Embryonic facial prominence (tissue), 1 donor: ENCODE results near the gene PEX14.

Experiments used
- DNase-seq: peaks from one replicate; pipeline ENCODE4 v3.0.0-alpha.2; 2016; ENCODE audit errors: extremely low spot score

PEX14 gene

DNA sequence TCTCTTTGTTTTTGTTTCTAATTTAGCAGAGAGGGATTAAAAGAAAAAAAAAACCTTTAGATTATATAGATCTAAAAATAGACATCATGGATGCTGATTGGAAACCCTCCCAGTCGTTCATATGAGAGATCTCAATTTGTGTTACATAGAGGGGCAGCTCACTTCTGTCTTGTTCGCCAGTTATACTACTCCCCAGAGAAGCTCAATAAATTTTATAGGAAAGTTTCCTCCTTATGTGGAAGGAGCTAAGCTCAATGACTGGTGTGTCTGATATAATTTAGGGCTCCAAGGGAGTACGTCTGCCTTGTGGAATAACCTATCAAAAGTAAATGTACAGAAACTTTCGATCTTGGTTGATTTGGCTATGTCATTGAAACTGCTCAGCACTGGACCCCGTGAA lies 117.6 kb downstream of the PEX14 start:
- DNase-seq: no peak

DNA sequence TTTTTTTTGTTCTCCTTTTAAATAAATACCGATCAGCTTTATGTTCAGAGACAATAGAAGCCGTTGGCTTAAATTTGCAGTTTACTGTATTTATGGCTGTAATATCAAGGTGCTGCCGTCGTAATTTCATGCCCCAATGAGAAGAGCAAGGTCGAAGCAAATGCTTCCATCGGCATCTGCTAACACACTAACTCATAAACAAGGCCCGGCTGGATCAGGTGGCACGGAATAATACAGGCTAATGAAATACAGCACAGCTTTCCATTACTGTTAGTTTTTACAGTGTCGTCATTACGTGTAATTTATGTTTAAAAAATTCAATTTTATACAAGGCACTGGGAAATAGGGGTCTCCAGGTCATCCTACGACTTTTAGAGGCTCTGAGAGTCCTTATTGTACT lies 119.0 kb downstream of the PEX14 start:
- no peak for DNase-seq

DNA sequence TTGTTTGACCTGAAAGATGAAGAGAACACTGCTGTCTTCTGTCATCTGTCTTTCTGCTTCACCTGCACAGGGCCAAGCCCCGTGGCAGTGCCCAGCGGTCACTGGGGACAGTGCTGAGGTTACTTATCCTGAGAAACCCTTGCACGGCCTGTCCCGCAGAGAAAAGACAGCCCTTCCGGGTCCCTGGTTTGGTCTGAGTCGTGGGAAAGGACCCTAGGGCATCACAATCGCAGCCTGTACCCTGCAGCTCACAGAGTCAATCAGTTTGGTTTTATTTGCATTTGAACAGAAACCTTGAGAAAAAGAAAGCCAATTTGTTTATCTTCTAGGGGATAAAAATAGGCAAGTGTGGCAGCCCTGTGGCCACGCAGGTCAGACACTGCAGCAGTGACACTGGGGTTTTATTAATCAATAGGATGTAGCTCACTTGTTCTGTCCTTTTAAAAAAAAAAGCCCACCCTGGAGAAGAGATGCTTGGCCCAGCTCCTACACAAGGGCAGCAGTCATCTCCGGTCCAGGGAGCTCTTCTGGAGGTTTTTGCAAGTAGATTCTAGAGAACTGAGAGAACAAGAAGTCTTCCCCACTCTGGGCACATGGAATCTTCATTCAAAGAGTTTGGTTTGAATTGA lies 120.0 kb downstream of the PEX14 start:
- no peak for DNase-seq

DNA sequence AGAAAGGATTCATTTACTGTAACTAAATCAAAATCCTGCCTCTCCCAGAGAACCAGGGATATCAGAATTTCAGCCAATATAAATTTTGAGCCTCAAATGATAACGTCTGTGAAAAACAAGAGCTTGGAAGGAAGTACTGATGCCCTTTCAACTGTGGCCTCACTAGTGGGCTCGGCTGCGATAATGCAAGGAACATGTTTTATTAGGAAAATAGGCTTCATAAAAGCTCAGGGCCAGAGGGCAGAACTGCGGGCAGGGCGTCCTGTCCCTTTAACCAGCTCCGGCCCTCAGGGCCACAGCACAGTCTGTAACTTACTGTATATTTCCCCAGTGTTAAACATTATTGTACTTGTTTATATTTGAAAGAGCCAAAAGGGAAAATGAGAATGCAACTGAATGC lies 122.0 kb downstream of the PEX14 start:
- no peak for DNase-seq

DNA sequence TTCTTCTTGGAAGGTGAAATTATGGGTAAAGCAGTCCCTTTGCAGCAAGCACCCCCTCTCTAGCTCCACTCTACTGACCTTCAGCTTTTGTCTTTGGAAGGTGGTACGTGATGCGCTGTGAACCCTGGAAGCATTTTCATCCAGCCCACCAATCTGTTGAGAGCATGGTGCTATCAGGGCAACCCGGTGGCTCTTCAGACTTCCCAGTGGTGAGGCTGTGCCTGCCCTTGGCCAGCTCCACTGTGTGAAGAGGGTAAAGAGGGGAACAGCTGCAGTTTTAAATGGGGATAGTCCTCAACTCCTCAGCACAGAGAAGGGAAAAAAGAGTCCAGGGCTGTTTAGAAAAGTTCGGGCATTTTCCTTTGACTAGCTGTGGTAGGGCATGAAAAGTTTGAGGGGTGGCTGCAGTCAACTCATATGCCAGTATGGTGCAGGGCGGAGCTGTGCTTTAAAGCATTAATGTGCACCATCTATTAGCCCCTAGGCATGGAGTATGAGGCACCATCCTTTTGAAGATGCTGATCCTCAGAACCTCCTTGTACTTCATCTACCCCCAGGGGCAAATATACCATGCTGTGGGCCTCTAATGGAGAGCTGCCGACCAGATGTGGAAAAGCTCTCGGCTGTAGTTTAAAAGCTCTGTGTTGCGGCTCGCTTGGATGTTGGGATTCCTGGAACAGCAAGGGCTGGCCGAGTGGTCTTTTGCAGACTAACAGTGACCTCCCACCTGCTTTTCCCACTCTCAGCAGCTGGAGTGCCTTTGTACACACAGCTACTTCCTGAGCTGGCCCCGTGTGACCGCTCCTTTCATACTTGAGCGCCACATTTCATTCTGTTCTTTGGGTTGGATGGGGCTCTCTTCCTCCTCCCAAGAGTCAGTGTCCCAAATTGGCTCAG lies 123.0 kb downstream of the PEX14 start:
- DNase-seq: no peak

DNA sequence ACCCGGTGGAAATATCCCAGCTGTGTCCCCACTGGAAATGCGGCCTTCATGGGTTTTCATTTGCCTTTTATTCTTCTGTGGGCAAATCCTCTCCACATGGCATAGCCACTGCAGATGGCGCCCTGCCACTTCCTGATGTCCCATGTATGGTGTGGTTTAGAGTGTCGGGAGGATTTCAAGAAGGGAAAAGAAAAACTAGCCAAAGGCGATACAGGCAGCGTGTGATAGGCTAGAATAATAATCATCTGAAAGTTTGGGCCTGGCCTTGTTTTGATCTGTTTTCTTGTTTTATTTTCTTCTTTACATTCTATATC lies 123.6 kb downstream of the PEX14 start:
- no peak for DNase-seq

DNA sequence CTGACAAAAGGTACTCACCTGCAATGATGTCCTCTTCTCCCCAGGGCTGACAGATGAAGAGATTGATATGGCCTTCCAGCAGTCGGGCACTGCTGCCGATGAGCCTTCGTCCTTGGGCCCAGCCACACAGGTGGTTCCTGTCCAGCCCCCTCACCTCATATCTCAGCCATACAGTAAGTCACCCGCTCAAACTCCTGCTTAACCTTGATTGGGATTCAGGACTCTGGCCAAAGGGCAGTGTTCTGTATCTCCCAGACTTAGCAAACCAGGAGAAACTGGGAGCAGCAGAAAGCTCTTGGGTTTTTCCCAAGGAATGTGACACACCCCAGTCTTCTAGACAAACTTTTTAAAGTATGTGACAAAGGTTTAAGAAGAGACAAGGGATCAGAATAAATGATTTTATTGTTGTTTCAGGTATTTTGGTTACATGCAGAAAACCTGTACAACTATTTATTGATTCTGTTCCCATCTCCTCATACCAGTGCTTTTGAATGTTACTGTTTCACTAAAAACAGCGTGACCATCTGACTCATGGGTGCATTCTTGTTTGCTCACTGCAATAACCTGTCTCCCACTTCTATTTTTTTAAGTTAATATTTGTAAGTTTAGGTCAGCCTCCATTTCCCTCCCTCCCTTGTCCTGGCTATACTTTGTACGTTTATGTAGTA lies 124.6 kb downstream of the PEX14 start:
- DNase-seq: no peak

DNA sequence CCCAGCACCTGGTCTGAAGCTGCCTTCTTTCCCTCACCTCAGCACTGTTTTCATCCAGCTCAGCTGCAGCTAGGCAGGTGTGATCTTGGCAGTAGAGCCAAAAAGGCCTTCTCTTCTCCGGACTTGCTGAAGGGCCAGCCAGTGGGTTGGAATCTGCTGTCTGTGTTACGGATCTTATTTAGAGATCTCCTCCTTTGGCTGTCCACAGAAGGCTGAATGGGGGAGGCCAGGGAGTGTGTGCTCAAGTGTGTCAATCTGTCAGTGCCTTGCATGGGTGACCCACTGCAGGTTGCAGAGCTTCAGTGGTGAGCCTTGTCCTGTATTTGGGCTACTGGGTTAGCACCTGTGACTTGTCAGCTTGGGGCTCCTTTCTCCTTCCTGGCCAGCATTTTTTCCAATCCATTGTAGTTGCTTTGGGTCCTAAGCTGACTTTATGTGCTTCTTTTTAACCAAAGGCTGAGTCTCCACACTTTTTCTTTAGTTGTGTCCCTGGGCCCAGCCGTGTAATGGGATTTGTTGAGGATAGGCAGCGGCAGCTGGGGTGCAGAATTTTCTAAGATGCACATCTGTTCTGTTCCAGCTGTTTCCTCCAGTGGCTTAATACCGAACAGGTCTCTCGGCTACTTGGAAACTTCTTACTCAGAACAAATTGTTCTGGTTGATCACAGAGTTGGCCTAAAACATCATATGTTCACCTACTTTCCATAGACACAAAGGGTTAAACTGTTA lies 126.8 kb downstream of the PEX14 start:
- DNase-seq: no peak

DNA sequence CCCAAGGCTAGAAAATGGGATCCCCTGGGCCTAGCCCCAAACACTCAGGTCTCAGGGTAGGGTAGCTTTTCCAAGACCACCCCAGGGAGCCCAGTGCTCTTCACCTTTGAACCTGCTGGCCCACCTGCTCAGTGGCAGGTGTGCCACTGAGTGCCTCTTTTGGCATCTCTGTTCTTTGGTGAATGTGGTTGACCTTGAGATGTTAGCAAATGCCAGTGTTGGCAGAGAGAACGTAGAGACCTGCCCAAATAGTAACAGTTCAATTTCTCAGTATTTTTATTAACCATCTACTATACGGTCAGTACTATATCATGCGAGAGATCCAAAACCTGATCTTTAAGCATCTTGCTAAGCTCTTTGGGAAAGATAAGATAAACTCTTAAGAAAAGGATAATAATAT lies 128.2 kb downstream of the PEX14 start:
- DNase-seq: no peak

DNA sequence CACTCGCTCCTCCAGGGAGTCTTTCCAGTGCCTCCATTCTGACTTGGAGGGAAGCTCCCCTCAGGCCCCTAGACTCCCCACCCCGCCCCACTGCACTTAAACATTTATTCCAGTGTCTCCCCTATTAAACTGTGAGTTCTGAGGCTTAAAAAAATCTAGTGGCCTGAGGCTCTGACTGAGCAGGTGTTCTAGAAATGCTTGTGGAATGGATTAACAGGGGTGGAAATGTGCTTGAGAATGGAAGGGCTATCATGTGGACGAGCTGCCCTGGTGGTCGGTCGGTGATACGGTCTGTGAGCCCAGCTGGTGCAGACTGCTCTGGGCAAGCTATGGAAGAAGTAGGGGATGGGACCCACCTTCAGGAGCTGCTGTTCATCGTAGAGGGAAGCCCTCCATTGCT lies 130.2 kb downstream of the PEX14 start:
- no peak for DNase-seq

DNA sequence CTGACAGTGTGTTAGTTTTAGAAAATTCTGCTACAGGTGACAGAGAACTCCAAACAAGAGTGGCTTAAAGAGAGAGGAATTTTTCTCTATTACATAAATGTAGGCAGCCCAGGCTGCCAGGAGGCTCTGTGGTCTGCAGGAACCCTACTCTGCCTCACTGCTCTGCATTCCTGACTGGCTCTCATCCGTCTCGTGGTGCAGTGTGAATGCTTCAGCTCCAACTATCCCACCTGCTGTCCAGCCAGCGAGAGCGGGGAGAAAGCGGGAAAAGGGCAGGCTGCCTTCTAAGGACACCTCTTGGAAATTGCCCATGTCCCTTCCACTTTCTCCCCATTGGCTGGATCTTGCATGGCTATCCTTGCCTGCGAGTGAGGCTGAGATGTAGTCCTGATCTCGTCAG lies 131.3 kb downstream of the PEX14 start:
- no peak for DNase-seq

DNA sequence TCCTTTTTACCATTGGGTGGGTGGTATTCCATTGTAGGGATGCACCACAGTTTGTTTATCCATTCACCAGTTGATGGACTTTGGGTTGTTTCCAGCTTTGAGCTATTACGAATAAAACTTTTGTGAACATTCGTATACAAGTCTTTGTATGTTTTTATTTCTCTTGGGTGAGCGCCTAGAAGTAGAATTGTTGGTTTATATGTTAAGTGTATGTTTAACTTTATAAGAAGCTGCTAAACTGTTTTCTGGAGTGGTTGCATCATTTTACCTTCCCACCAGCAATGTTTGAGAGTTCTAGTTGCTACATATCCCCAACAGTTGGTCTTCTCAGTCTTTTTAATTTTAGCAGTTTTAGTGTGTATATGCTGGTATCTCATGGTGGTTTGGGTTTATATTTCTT lies 132.5 kb downstream of the PEX14 start:
- DNase-seq: no peak

DNA sequence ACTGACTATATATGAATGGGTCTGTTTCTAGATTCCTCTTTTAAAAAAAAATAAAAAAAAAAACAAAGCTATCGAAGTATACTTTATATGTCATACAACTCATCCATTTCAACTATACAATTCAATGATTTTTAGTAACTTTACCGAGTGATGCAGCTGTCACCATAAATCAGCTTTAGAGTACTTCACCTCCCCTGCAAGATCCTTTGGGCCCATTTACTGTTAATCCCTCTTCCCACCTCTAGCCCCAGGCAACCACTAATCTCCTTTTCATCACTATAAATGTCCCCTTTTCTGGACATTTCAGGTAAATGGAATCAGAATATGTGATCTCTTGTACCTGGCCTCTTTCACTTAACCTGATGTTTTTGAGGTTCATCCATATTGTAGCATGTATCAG lies 133.9 kb downstream of the PEX14 start:
- no peak for DNase-seq

DNA sequence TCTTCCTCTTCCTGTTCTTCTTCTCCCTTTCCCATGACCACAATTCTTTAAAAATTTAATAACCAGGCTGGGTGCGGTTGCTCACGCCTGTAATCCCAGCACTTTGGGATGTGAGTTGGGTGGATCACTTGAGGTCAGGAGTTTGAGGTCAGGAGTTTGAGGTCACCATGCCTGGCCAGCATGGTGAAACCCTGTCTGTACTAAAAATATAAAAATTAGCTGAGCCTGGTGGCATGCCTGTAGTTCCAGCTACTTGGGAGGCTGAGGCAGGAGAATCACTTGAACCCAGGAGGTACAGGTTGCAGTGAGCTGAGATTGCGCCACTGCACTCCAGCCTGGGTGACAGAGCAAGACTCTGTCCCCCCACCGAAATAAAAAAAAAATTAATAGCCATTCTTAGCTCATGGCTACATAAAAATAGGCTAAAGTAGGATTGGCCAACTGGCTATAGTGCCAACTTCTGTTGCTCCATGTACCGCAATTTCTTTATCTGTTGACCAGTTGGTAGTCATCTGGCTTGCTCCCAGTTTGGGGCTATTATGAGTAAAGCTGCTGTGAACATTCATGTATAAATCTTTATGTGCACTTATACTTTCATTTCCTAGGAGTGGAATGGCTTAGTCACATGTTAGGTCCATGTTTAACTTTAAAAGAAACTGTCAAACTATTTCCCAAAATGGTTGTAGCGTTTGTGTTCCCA lies 136.3 kb downstream of the PEX14 start:
- DNase-seq: no peak

DNA sequence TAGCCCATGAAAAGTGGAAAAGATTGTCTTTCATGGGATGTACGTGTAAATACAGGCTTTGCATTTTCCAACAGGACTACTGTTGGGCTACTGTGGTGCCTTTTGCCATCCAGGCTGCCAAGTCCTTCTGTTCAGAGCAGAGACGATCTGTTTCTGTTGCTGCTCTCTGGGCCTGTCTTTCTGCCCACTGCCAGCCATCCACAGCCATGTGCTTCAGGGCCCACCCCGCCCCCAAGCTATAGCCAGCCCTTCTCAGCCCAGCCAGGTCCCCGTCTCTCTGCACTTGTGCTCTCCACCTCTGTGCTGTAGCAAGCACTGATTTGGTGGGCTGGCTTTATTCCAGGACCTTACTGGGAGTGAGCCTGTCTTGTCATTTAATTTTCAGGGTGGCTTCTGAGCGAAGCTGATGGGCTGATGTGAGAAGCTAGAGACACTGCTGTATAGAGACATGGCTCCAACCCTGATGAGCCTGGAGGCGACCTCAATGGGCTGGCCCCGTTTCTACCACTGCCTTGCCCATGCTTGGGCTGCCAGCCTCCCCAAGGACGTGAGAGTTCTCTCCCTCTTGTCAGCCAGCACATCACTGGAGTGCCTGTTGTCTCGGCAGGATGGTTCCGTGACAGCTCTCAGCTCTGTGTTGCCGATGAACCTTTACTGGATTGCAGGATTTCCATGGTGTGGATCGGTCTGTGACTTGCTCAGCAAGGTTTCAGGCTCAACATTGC lies 137.8 kb downstream of the PEX14 start:
- DNase-seq: no peak

DNA sequence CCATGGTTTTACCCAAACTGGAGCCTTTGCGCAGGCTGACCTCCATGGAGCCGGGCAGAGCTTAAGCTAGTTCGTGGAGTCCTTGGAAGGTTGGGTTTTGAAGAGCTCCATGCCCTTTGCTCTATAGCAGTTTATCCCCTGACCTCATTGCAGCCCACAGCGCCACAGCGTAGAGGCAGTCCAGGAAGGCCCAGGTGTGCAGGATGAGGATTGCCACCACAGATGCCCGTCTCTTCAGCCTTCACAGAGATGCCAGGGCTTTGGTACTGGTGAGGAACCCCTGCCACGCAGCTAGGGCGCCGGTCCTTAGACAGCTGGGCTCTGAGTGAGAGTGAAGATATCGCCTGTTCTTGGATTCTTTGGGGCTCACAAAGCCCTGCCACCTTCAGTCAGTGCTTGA lies 138.6 kb downstream of the PEX14 start:
- DNase-seq: no peak

DNA sequence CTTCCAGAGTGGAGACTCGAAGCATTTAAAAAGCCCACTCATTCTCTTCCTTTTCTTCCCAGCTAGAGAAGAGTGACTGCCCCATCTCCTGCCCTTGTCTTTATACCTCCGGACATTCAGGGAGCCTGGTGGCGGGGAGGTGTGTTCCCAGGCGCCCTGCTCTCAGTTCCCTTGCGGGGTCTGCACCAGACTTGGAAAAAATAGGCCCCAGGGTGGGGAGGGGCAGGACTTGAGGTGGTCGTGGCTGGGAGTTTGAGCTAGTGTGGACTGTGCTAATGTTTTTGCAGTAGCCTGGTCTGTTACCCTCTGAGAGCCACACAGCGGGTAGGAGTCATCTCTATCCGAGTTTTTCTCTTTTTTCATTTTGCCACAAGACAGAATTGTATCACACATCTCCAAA lies 139.1 kb downstream of the PEX14 start:
- no peak for DNase-seq

DNA sequence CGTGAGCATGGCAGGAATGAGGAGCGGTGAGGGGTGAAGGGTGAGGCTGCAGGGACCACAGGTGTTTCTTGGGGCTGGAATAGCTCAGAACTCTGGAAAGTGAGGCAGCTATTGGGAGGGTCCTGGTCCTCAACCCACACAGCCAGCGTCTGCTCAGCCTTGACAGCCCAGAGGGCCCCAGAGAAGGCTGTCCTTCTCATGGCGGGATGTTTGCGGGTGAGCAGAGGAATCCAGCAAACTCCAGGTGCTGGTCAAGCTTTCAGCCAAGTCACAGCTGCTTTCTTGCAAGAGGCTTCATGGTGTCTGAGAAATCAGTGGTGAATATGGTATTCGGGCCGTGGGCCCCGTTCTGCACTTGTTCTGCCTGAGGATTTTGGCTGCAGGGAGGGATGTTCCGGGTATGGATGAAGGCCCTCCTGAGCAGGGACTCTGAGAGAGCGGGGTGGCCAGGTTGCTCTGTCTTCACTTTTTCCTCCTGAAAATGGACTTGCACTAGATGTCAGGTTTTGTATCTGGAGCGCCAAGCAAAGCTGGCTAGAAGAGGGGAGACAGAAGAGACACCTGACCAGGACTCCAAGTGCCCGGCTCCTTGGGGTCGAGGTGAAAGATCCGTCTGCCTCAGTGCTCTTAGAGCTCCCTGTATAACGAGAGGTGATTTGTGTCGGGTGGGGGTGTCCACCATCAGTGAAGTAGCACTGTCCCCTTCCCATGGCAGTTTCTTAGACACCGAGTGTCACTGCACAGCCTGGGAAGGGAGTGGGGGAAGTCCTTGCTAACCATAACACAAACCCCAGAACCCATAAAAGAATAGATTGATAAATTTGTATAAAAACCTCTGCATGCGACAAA lies 139.9 kb downstream of the PEX14 start:
- no peak for DNase-seq

DNA sequence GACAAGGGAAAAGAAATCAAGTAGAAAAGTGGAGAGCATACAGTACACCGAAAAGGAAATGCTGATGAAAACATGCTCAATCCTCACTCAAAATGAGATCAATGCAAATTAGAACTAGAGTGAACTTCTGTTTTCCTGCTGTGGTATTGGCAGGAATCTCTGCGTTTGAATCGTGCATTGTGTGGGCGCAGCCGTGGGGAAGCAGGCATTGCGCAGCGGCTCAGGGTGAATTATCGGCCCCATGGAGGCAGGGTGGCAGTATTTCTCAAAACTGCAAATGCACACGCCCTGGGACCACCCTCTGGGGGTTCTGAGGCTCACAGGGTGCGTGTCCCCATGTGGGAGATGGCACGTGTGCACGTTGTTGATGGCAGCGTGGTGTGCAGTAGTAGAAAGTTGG lies 140.6 kb downstream of the PEX14 start:
- no peak for DNase-seq
